ENCODE data around the gene SYT17. TPM values are rescaled to one million over a fixed set of nuclear protein-coding genes. Genes with fewer than 3 reads are reported as not detected.

The SYT17 gene
- total and polyA plus RNA-seq, 7 donors = 0.08 to 0.58 (median 0.39) TPM

DNA sequence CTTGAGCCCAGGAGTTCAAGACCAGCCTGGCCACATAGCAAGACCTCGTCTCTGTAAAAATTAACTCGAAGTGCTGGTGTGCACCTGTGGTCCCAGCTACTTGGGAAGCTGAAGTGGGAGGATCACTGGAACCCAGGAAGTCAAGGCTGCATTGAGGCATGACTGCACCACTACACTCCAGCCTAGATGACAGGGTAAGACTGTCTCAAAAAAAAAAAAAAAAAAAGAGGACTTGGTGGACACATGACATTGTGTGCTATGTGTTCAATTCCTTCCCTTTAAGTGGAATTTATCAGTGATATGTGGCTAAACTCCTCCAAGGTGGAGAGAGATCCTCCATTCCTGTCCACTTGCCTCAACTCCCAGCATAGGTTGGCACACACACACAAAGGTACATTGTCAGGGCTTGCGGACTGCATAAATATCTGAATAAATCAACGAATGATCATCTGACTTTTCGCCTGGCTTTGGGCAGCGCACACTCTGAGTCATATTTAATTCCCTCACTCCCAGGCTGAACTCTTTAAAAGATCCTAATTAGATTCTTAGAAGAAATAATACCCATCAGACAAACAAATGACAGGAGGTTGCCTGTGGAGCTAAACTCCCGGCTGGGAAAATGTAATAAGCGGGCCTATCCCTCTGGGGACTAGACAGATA lies 25.0 kb upstream of the SYT17 start:
- TF ChIP-seq, protein P1, sequence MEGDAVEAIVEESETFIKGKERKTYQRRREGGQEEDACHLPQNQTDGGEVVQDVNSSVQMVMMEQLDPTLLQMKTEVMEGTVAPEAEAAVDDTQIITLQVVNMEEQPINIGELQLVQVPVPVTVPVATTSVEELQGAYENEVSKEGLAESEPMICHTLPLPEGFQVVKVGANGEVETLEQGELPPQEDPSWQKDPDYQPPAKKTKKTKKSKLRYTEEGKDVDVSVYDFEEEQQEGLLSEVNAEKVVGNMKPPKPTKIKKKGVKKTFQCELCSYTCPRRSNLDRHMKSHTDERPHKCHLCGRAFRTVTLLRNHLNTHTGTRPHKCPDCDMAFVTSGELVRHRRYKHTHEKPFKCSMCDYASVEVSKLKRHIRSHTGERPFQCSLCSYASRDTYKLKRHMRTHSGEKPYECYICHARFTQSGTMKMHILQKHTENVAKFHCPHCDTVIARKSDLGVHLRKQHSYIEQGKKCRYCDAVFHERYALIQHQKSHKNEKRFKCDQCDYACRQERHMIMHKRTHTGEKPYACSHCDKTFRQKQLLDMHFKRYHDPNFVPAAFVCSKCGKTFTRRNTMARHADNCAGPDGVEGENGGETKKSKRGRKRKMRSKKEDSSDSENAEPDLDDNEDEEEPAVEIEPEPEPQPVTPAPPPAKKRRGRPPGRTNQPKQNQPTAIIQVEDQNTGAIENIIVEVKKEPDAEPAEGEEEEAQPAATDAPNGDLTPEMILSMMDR (IDR thresholded peaks at IDR 0.05) = no peak
- 82 to 85% (median 83%) methylated on average over 8 of the region's 8 CpGs for WGBS, 3 donors
- Histone ChIP-seq H3K27me3 (ENCODE audit: insufficient read depth in 3 of 3, low read length in 2 of 3) (no peaks in the 10 kb centered on the region), H3K9me3 (peaks cover 4% of the 10 kb centered on the region), H3K4me1 (no peaks in the 10 kb centered on the region), H3K4me3 (no peak overlapping the region), H3K36me3 (ENCODE audit: insufficient read depth in 1 of 2, low read depth in 1 of 2) (no peaks in the 10 kb centered on the region), H3K27ac (no peak overlapping the region)
- intact Hi-C loops (cut with DNase I) = no loop called here
- ATAC-seq (no peak), DNase-seq (no peak)

DNA sequence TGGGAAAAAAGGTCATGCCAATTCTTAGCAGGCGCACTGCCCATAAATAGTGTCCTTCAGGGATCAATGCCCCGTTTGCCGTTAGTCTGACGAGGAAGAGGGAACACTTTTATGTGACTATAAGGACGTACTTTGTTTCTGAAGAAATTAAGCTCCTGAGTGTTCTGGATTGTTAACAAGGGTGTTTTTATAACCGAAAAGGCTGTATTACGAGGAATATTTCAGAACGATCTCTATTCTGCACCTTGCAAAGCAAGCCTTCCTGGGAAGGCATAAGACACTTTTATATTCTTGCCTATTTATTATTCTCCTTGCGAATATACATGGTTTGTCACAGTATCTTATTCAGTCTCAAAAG lies 24.5 kb upstream of the SYT17 start:
- Histone ChIP-seq H3K27ac (no peak overlapping the region), H3K27me3 (ENCODE audit: insufficient read depth in 3 of 3, low read length in 2 of 3) (no peaks in the 10 kb centered on the region), H3K4me3 (no peak overlapping the region), H3K4me1 (no peaks in the 10 kb centered on the region), H3K36me3 (ENCODE audit: insufficient read depth in 1 of 2, low read depth in 1 of 2) (no peaks in the 10 kb centered on the region), H3K9me3 (peaks cover 7% of the 10 kb centered on the region)
- no peak for DNase-seq
- WGBS, 3 donors = 74 to 88% (median 74%) methylated on average over 9 of the region's 9 CpGs
- intact Hi-C loops (cut with DNase I) = no loop called here
- ATAC-seq = no peak
- TF ChIP-seq, protein P1 (IDR thresholded peaks at IDR 0.05) = no peak

GRCh38 chr16:19145010-19145409 lies 23.0 kb upstream of the SYT17 start:
- H3K27ac ChIP-seq = no peak overlapping the region
- H3K9me3 ChIP-seq = peaks cover 7% of the 10 kb centered on the region
- DNase-seq = no peak
- H3K4me1 ChIP-seq = no peaks in the 10 kb centered on the region
- no peaks in the 10 kb centered on the region for H3K27me3 ChIP-seq (ENCODE audit: insufficient read depth in 3 of 3, low read length in 2 of 3)
- no peak for ATAC-seq
- H3K36me3 ChIP-seq (ENCODE audit: insufficient read depth in 1 of 2, low read depth in 1 of 2) = no peaks in the 10 kb centered on the region
- WGBS, 3 donors = 73 to 79% (median 74%) methylated on average over 3 of the region's 3 CpGs
- no peak overlapping the region for H3K4me3 ChIP-seq
- TF ChIP-seq, protein P1 (IDR thresholded peaks at IDR 0.05) = no peak
- intact Hi-C loops (cut with DNase I) = loop anchor here in 1 of 2 donors (5.0 kb wide), 1 partner anchor 43 kb away; no protein-coding TSS in a partner anchor

DNA sequence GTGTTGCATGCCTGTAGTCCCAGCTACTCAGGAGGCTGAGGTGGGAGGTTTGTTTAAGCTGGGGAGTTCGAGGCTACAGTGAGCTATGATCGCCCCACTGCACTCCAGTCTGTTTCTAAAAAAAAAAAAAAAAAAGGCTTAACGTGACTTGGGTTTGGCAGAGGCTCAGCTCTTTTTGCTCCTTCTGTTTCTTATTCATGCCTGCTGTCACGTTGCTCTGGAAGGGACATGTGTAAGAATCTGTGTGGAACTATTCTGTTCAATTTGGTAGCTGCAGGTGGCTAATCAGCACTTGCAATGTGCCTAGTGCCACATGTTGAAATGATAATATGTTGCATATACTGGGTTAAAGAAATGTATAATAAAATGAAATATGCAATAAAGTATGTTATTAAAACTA lies 20.9 kb upstream of the SYT17 start:
- WGBS, 3 donors = 41 to 52% (median 49%) methylated on average over 4 of the region's 4 CpGs

More for the DNA sequence above, 20.9 kb upstream of the SYT17 start:
- ATAC-seq = no peak
- Histone ChIP-seq H3K4me3 (no peak overlapping the region), H3K4me1 (no peaks in the 10 kb centered on the region), H3K27me3 (ENCODE audit: insufficient read depth in 3 of 3, low read length in 2 of 3) (no peaks in the 10 kb centered on the region), H3K27ac (no peak overlapping the region), H3K9me3 (peaks cover 7% of the 10 kb centered on the region), H3K36me3 (ENCODE audit: insufficient read depth in 1 of 2, low read depth in 1 of 2) (no peaks in the 10 kb centered on the region)
- TF ChIP-seq, protein P1 (IDR thresholded peaks at IDR 0.05) = no peak
- no peak for DNase-seq
- intact Hi-C loops (cut with DNase I) = loop anchor here in 1 of 2 donors (5.0 kb wide), 1 partner anchor 45 kb away; no protein-coding TSS in a partner anchor

Measured in psoas muscle (tissue), 8 donors.